ENCODE data around the gene DDX49.

DNA sequence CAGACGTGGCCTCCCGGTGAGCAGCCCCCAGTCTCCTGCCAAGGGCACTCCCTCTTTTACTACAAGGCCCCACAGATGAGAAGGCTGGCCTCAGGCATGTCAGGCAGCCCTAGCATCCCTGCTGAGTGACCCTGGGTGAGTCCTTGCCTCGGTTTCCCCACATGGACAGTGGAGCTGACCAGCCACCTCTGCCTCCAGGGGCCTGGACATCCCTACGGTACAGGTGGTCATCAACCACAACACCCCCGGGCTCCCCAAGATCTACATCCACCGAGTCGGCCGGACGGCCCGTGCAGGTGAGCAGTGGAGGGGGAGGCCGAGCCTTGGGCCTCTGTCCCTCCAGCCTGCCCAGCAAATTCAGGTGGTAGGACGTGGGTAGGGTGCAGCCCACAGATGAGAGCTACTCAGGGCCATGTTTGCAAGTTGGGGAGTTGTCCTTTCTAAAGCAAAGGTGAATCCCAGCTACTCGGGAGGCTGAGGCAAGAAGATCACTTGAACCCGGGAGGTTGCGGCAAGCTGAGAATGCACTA, 5.2 kb downstream of the DDX49 start:
- TF ChIP-seq EZH2phosphoT487 (conservative IDR thresholded peaks at IDR 0.05; ENCODE audit: low read length) (no peak), CTCF (IDR thresholded peaks at IDR 0.05; ENCODE audit: insufficient read depth, low read length, poor library complexity, severe bottlenecking) (no peak)
